GM18868 (cell line): ENCODE measurements around the gene ADCY1.

Source experiments
- ATAC-seq: cut with Tn5 transposase; IDR thresholded peaks from one replicate; pipeline ENCODE4 v1.9.1; 2021; ENCODE audit warnings: mild to moderate bottlenecking, moderate library complexity; ENCODE audit not compliant: unreplicated experiment

ADCY1 gene

GRCh38 chr7:45592230-45592991, 18.2 kb downstream of the ADCY1 start:
- no peak for ATAC-seq

- no peak for ATAC-seq
Measured at GRCh38 chr7:45593121-45593541, 19.0 kb downstream of the ADCY1 start.

GRCh38 chr7:45593877-45594276, 19.7 kb downstream of the ADCY1 start:
- ATAC-seq: no peak

DNA sequence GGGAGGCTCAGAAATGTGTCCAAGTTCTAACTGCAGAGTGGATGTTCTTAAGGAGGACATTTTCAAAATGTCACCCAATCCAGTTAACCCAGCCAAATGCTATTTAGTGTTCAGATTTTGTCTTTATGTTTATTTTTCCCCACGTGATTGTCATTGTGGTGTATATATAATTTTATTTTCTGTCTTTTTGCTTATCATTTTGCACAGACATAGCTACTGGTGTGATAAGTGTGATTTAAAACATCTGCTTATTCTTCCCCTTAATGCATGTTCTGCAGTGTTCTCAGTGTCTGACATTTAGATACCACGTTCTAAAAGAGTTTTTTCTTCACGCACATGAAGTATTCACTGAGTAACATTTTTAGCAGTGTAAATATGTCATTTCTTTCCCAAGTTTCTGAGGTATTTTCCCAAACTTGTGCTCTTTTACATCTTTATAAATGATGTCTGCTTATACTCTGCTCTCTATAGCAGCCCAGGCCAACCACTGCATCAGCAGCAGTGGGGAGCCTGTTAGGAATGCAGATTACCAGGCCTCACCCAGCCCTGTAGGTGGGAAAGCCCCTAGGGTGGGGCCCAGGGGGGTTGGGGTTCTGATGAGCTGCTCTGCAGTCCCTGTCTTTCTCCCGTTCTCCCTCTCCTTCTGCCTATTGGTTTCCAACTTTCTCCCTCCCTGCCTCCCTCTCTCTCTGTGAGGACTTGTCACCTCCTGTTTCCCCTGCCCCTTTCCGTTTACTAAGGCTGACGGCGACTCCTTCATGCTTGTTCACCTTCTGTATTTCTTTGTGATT, 20.8 kb downstream of the ADCY1 start:
- no peak for ATAC-seq

GRCh38 chr7:45595809-45596664, 21.9 kb downstream of the ADCY1 start:
- no peak for ATAC-seq

- no peak for ATAC-seq
Measured at GRCh38 chr7:45596665-45597095, 22.5 kb downstream of the ADCY1 start.

- ATAC-seq: no peak
Measured at GRCh38 chr7:45597286-45597984, 23.3 kb downstream of the ADCY1 start.

GRCh38 chr7:45598886-45599520, 24.8 kb downstream of the ADCY1 start:
- ATAC-seq: no peak

GRCh38 chr7:45599851-45600706, 25.9 kb downstream of the ADCY1 start:
- no peak for ATAC-seq

DNA sequence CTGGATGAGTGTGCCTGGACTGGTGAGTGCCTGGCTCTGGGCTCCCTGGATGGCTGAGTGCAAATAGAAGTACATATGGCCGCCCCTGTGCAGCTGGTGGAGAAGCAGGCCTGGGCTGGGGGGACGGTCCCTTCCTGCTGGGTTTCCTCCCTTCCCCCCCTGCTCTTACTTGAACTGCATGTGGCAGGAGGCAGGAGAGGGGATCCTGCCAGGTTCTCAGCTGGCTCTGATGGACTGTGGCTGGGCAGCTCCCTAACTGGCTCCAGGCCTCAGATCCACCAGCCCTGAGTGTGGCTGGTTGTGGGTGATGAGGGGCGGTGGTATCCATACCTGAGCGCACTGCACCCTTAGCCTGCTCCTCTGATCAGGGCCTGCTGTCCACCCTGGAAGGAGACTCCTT, 26.9 kb downstream of the ADCY1 start:
- ATAC-seq: no peak

DNA sequence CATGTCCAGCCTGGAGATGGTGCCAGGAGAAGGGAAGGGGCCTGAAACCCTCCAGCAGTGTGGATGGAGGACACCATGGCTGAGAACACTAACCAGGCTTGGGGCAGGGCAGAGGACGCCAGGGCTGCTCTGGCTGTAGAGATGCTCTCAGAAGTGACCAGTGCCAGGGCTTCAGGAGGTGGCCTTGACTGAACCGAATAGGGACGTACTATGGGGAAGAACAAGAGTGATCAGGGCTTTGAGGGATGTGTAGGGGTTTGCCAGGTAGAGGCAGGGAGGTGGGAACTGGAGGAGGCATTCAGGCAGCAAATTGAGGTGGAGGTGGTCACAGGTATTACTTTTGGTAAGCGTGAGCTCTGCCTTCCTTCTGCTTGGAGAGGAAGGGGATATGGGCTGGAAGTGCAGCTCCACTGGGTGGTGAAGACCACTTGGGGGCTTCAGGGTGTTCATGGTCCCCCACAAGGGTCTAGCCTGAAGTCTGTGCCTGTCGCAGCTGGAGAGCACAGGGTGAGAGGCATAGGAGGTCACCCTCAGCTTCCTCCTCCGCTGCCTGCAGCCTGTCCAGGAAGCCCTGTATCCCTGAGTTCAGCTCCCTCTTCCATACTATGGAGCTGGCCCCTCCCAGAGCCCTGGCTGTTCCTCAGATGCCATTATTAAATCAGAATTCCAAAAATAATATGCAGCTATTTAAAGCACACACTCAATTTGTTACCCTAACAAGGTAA, 27.8 kb downstream of the ADCY1 start:
- no peak for ATAC-seq

- ATAC-seq: no peak
Measured at GRCh38 chr7:45606050-45606449, 31.9 kb downstream of the ADCY1 start.

GRCh38 chr7:45606931-45607330, 32.8 kb downstream of the ADCY1 start:
- no peak for ATAC-seq

DNA sequence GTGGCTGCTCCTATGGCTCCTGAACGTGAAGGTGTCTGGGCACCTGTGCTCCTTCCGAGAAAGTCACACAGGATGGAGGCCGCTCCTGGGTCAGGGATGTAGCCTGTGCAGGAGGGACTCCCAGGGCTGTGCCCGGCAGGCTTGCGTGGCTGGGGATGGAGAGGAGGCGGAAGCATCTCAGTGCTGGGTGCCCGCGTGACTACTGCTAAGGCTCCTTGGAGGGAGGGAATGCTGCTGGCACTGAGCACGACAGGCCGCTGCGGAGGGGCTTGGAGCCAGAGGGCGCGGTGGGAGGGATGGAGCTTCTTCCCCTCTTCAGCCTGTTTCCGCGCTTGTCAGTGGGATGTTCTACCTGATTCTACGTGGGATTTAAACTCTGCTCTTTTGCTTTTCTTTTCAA, 35.0 kb downstream of the ADCY1 start:
- ATAC-seq: no peak

GRCh38 chr7:45610019-45610418, 35.9 kb downstream of the ADCY1 start:
- no peak for ATAC-seq

DNA sequence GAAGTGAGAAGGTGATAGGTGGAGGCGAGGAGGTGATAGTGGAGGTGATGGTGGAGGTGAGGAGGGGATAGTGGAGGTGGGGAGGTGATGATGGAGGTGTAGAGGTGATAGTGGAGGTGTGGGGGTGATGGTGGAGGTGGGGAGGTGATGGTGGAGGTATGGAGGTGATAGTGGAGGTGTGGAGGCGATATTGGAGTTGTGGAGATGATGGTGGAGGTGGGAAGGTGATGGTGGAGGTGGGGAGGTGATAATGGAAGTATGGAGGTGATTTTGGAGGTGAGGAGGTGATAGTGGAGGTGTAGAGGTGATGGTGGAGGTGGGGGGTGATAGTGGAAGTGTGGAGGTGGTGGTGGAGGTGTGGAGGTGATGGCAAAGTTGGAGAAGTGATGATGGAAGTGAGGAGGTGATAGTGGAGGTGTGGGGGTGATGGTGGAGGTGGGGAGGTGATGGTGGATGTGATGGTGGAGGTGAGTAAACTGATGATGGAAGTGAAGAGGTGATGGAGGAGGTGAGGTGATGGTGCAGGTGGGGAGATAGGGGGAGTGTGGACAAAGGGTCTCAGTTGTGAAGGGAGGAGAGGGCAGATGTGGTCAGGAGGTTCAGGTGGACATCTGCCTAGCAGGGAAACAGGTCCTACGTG, 36.6 kb downstream of the ADCY1 start:
- ATAC-seq: no peak

- no peak for ATAC-seq
Measured at GRCh38 chr7:45617166-45617565, 43.0 kb downstream of the ADCY1 start.

DNA sequence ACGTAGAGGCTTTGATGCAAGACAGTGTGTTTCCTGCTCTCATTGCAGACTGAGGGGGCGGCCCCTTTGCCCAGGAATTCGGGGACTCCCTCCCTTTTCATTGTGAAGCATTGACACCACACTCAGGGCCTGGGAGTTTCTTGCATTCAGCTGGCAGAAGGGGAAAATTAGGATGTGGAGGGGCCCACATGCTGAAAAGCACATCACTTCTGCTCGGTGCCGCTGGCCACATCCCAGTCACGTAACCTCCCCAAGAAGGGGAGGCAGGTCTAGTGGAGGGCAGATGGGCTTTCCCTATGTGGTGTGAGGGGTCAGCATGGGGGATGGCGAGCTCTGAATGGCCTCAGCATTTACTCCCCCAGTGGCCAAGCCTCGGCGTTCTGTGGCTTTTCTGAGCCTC, 47.9 kb downstream of the ADCY1 start:
- no peak for ATAC-seq
